HG02852 (cell line): ENCODE data around the gene GADD45GIP1.
A peak's percentile ranks its signal among the peaks of the same experiment; 100 is the strongest.
"Not testable (repeated sequence)": the region's sequence is repeated elsewhere in the genome, so short reads cannot be mapped to it uniquely, and the experiment has no call there.

Source experiments
- ATAC-seq: cut with Tn5 transposase; IDR thresholded peaks from one replicate; pipeline ENCODE4 v1.9.1; 2021; ENCODE audit warnings: mild to moderate bottlenecking, moderate library complexity; ENCODE audit not compliant: unreplicated experiment

GADD45GIP1 gene

DNA sequence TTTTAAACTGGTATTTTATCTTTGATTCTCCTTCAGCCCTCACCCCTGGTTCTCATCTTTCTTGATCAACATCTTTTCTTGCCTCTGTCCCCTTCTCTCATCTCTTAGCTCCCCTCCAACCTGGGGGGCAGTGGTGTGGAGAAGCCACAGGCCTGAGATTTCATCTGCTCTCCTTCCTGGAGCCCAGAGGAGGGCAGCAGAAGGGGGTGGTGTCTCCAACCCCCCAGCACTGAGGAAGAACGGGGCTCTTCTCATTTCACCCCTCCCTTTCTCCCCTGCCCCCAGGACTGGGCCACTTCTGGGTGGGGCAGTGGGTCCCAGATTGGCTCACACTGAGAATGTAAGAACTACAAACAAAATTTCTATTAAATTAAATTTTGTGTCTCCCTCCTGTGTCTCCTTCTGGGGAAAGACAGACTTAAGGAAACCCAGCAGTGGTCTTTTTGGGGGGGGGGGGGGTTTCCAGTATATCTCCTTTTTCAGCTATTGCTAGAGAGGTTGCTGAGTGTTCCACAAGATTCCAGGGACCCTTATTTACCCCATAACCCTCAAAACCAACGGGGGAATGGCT, 12.8 kb downstream of the GADD45GIP1 start:
- ATAC-seq = no peak

DNA sequence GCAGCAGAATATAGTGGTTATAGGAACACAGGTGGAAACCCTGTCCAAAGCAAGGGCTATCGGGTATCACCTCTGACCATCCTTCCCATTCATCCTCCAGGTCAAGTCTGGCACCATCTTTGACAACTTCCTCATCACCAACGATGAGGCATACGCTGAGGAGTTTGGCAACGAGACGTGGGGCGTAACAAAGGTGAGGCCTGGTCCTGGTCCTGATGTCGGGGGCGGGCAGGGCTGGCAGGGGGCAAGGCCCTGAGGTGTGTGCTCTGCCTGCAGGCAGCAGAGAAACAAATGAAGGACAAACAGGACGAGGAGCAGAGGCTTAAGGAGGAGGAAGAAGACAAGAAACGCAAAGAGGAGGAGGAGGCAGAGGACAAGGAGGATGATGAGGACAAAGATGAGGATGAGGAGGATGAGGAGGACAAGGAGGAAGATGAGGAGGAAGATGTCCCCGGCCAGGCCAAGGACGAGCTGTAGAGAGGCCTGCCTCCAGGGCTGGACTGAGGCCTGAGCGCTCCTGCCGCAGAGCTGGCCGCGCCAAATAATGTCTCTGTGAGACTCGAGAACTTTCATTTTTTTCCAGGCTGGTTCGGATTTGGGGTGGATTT, 13.5 kb downstream of the GADD45GIP1 start:
- no peak for ATAC-seq

DNA sequence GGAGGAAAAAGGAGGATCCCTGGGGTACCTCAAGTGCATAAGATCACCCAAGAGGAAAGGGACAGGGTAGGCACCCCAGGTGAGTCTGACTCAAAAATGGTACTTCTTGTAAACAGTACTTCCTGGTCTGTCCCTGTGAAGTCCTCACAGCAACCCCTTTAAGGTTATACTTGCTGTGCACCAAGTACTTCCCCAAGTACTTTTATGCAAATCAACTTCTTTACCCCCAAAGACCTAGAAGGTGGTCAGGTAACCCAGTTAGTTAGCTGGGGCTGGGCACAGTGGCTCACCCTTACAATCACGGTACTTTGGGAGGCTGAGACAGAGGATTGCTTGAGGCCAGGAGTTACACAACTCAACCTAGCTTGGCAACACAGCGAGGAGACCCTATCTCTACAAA, 16.1 kb downstream of the GADD45GIP1 start:
- ATAC-seq = no peak

DNA sequence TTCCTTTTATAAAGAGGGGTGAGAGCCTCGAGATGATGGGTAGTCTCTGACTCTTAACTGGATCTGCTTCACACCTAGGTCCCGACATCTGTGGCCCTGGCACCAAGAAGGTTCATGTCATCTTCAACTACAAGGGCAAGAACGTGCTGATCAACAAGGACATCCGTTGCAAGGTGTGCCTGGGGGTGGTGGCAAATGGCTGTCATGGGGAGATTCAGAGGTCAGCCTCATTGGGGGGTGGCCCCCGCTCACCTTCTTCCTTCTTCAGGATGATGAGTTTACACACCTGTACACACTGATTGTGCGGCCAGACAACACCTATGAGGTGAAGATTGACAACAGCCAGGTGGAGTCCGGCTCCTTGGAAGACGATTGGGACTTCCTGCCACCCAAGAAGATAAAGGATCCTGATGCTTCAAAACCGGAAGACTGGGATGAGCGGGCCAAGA, 17.0 kb downstream of the GADD45GIP1 start:
- no peak for ATAC-seq

DNA sequence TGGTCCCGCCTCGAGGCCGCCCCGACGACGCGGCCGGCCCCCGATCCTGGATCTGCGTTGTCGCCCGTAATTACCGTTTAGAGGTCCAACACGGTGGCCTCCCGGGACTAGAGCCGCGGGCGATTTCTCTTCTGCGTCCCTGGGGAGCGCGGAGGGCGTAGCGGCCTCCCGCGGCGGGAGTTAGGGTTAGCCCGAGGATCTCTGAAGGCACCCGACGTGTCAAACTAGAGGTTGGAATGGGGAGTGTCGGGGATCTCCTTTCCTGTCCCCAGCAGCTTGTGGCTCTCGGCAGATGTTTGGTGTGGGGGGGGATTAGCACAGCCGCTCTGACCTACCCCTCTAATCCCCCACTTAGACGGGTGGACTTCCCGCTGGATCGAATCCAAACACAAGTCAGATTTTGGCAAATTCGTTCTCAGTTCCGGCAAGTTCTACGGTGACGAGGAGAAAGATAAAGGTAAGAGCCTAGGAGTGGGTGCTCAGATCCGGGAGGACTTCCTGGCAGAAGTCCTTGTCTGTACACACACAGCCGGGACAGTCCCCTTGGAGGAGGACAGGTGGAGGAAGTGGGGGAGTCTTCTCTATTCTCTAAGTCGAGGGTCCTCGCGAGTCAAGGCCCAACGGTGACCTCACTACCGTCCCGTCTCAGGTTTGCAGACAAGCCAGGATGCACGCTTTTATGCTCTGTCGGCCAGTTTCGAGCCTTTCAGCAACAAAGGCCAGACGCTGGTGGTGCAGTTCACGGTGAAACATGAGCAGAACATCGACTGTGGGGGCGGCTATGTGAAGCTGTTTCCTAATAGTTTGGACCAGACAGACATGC, 18.0 kb downstream of the GADD45GIP1 start:
- ATAC-seq = no peak

DNA sequence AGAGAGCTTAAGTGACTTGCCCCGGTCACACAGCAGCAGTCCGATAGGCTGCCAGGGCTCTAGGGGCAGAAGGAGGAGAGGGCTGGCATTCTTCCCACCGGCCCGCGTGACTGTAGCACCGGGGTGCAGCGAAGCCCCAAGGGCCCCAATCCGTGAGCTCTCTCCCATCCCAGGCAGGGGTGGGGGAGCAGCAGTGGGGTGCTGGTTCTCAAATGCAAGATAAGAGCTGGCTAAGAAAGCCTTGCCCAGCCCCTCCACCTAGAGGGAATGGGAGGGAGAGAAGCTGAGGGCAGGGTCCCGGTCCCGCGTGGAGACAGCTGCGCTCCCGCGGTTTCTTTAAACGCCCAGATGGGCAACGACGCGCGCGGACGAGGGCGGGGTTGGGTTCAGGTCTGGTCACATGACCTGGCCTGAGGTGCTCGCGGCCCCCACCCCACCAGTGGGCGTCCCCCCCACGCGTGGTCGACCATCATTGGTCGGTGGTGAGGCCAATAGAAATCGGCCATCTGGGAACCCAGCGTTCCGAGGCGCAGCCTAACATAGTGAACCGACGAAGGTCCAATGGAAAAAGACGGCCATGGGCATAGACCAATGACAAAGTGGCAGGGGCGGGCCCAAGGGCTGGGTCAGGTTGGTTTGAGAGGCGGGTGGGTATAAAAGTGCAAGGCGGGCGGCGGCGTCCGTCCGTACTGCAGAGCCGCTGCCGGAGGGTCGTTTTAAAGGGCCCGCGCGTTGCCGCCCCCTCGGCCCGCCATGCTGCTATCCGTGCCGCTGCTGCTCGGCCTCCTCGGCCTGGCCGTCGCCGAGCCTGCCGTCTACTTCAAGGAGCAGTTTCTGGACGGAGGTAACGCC, 18.9 kb downstream of the GADD45GIP1 start, which contains the start of gene CALR:
TSS of gene CALR (plus strand) at position 683 of the 852 bp plus-strand sequence. CDS start at position 754, 71 bp downstream.
- peak; percentile 79 for ATAC-seq

DNA sequence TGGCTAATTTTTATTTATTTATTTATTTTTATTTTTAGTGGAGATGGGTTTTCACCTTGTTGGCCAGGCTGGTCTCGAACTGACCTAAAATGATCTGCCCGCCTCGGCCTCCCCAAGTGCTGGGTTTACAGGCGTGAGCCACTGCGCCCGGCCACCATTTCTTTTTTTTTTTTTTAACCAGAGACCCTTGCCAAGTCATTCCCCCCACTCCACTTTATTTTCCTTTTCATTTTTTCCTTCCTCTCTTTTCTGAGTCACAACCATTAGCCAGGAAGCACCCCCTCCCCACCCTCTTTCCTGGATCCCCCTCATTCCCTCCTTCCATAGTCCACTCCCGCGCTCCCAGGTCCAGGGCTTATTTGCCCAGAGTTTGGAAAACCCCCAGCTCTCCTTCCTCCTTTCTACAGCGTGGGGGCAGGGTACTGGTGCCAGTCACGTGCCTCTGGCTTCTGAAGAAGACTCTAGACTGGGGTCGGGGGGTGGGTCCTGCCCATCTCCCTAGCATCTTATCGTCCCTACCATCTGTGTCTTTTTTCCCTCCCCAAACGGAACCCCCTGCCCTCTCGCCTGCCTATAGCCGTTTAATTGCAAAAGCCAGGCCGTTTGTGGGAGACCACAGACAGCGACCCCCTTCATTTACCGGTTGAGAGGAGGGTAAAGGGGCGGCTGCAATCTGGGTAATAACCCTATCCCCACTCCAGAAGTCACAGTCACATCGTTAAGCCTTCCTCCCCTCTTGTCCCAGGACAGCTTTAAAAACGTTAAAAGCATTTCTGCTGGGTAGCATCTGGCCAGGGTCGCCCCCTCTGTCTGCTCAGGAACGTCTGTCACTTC, 19.7 kb downstream of the GADD45GIP1 start:
- no peak for ATAC-seq

DNA sequence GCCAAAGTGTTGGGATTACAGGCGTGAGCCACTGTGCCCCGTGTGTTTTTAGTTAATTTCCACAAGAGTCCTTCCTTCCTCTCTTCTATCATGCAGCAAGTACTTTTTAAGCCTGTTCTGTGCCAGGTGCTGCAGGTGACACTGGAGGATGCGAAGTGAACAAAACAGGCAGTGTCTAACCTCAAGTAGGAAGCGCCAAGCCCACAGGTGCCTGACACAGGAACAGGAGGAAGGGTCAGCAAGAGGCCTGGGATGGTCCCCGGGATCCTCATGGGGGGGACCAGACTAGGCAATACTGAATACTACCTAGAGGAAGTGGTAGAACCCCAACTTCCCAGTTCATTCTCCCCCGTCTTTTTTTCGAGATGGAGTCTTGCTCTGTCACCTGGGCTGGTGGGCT, 20.4 kb downstream of the GADD45GIP1 start:
- ATAC-seq = no peak

DNA sequence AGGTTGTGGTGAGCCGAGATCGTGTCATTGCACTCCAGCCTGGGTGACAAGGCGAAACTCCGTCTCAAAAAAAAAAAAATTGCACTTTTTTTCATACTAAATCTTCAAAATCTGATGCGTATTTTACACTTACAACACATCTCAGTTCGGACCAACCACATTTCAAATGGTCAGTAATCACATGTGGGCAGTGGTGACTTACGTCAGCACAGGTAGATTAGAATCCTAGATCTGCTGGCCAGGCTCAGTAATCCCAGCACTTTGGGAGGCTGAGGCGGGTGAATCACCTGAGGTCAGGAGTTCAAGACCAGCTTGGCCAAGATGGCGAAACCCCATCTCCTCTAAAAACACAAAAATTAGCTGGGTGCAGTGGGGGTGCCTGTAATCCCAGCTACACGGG, 22.0 kb downstream of the GADD45GIP1 start:
- no peak for ATAC-seq

DNA sequence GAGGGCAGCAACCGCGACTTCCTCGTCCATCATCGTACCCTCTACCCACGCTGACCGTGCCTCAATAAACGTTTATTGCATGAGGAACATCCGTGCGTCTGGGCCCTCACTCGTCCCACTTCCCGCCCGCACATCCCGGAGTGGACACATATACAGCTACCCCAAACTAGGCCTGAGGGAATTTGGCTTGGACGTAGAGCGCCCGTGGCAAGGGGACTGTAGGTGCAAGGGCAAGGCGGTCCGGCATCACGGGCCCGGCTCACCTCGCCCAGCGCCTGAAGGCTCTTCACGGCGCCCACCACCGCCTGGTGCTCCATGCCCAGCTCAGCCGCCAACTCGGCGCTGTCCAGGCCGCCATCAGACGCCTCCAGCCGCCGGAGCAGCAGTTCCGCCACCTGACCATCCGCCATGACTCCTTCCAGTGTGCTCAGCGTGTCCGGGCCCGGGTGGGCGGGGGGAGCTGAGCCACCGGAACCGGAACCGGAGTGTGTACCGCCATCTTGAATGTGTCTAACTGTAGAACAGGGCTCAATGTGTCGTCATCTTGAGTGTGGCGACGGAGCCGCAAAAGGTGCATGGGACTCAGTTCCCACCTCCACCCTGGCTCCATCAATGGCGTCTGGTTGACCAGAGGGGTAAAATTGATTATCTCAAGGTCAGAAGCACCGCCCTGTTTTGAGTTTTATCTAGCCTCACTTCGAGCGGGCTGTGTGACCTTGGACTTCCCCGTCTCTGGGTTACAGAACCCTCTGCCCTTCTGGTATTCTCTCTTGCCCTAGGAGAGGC, 23.5 kb downstream of the GADD45GIP1 start, which contains the start of gene FARSA:
TSS of gene FARSA (minus strand) at position 425 of the 786 bp plus-strand sequence. CDS start at position 410, 15 bp downstream.
- ATAC-seq = peak; percentile 45

DNA sequence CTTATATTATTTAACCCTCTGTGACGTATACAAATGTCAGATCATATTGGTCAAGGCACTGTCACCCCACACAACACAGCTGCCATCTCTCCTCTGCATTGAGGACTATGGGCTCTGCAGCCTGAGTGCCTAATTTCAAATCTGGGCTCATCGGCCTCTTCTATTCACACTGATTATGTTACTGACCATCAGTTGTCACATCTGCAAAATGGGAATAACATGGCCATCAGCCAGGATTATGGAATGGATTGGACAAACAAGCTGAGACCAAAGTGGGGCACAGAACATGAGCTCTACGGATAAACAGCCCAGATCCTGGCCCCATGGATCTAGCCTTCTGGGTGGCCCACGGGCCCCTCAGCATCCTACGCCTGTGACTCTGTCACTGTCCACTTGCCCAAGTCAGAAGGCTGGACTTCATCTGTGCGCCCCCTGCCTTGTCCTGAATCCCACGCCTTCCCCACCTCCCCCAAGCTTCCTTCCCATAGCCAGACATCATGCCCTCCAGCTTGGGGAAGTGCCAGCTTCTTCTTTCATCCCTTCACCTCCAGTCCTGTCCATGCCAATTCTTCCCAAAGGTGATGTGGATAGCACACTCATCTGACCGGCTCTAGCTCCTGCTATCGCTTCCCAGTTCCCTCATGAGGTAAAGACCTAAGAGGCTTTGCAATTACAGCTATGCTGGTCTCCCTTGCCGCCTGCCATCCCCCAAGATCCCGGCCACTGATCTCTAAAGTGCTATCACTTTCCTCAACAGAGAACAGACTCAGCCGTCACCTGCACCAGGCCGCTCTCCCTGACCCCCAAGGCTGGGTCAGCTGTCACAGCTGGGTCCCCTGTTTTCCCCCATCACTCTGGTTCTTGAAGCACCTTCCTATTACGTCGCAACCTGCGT, 24.4 kb downstream of the GADD45GIP1 start:
- ATAC-seq = peak; percentile 19

DNA sequence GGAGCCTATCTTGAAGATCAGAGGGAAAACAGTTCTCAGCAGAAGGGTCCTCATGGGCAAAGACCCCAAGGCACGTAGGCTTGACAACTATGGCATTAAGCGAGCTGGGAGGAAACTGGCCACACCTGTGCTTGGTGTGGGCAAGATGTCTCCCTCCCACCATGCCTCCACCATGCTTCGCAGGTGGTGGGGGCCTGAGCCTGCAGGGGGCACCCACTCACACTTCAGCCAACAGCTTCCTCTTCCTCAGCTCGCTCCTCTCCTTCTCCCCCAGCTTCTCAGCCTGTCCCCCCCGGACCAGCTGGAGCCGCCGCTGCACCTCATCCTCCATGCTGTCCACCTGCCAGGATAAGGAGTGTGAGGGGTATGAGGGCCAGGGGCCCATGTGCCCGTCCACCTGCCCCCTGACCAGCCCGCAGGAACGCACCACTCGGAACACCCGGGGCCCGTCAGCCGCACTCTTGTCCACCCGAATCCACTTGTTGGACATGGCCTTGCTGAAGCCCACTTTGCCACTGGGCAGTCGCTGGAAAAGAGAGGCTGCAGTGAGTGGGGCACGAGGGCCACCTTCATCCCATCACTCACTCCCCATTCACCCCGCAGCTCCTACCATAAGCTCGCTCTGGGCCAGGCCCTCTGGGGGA, 26.9 kb downstream of the GADD45GIP1 start:
- ATAC-seq = no peak

DNA sequence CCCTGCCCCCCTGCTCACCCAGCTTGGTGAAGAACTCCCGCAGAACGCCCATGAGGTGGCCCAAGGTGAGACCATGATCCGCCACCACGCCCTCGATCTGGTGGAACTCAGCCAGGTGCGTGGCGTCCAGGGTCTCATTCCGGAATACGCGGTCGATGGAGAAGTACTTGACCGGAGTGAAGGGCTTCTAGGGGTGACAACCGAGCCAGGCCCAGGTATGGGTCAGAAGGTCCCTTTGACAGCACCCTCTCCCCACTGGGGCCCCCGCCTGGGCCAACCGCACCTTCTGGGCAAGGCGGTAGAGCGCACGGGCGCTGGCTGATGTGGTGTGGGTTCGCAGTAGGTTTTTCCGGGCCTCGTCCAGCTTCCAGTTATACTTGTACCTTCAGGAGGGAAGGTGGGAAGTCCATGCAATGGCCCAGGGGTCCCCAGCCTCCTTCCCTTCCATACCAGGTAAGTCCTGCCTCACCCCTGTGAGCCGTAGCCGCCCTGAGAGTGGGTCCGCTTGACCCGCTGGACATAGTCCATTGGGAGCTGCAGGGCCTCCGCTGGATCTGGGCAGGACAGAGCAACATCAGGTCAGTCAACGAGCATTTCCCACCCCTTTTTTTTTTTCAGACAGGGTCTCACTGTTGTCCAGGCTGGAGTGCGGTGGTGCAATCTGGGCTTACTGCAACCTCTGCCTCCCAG, 32.3 kb downstream of the GADD45GIP1 start:
- ATAC-seq = no peak

DNA sequence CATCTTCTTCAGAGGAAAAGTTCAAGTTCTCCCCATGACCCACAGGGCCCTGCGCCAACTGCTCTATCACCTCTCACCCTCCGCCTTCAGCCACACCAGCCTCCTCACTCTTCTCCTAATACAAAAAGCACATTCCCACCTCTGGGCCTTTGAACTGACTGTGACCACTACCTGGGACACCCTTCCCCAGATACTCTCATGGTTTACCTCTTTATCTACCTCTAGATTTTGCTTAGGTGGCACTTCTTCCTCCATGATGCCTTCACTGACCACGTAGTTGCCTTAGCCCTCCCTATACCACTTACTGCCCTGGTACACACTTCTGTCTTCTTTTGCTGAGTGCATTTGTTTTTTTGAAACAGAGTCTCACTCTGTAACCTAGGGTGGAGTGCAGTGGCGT, 34.1 kb downstream of the GADD45GIP1 start:
- no peak for ATAC-seq

DNA sequence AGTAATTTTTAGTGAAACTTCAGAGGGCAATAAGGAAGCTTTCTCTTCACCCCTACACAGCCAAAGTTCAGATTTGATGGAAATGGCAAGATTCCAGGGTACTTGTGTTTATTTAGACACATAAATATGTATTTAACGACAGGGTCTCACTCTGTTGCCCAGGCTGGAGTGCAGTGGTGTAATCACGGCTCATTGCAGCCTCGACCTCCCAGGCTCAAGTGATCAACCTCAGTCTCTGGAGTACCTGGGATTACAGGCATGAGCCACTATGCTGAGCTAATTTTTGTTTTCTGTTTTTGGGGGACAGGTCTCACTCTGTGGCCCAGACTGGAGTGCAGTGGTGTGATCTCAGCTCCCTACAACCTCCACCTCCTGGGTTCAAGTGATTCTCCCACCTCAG, 36.0 kb downstream of the GADD45GIP1 start:
- ATAC-seq = no peak

DNA sequence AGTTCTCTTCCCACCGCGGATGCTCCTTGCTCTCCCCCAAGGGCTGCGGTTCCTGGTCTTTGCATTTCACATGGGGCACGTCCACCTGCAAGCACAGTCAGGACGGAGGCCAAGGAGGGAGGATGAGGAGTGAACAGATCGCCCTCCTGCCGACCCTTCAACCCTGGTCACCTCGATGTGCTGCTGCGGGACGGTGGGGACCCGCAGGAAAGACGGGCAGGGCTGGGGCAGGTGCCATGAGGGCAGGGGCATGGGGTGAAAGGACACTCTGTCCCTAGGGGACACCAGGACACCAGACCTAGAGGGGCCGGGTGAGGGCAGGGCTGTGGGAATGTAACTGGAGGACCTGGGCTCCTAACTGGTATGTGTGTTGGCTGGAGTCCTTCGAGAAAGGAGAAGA, 38.8 kb downstream of the GADD45GIP1 start:
- ATAC-seq = no peak

DNA sequence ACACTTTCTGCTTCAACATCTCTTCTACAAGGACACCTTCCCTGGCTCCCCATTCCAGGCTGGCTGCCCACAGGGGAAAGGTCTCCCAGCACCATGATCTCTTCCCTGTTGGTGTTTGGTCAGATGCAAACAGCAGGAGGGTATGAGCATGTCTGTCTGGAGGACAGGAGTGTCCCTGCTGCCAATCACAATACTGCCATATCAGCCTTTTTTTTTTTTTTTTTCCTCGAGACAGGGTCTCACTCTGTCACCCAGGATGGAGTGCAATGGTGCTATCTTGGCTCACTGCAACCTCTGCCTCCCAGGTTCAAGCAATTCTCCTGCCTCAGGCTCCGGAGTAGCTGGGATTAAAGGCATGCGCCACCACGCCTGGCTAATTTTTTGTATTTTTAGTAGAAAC, 41.2 kb downstream of the GADD45GIP1 start:
- not testable (repeated sequence) for ATAC-seq
